Activated CD4-positive, alpha-beta T cell treated with anti-CD3 and anti-CD28 coated beads, Interleukin-10, Interleukin-2, amounts not matched to agents 100 ng/mL and 50 ng/mL, durations not matched to agents 16 hours and 8 hours (primary cell): ENCODE data around the gene MGME1.

Experiments used
- DNase-seq: peaks from one replicate; pipeline ENCODE4 v3.0.0-alpha.2; 2020

The MGME1 gene

DNA sequence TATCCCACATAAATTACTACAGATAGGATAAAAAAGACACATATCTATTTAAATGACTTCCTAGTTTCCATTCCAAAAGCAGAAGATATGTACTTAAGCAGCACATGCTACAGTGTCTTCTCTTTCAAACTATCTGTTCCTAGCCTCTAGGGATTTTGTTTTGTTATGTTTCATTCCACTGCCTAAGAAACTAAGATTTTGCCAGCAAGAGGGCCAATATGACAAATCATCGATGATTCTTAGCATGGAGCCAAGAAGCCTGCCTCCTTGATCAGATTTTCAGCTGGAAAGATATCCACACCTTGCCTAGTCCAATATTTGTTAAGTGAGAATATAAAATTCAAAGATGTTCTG, 7.3 kb upstream of the MGME1 start:
- DNase-seq, result no peak

DNA sequence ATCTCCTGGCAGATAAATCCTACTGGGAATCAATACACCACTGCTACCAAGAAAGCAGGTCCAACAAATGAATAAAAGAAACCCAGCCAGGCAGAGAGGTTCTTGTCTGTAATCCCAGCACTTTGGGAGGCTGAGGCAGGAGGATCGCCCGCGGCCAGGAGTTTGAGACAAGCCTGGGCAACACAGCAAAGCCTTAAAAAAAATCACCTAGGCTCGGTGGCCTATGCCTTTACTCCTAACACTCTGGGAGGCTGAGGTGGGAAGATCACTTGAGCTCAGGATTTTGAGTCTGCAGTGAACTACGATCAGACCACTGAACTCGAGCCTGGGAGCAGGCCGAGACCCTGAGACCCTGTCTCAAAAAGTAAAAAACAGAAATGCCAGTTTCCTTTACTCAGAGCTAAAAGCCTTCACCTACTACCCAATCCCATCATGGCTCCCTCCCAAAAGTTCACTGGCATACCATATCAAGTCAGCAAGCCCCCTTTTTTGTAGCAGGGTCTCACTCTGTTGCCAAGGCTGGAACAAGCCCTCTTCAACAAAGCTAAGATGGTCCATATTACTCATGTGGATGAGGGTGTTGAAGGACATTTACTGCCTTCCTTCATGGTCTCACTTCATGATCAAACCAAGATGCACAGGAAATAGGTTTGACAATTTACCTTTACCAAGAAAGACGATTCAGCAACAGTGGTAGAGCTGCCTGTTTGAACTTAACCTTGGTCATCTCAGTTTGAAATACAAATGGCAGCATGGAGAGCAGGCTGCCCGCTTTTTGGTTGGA, 5.5 kb upstream of the MGME1 start:
- DNase-seq, result peak; percentile 43

DNA sequence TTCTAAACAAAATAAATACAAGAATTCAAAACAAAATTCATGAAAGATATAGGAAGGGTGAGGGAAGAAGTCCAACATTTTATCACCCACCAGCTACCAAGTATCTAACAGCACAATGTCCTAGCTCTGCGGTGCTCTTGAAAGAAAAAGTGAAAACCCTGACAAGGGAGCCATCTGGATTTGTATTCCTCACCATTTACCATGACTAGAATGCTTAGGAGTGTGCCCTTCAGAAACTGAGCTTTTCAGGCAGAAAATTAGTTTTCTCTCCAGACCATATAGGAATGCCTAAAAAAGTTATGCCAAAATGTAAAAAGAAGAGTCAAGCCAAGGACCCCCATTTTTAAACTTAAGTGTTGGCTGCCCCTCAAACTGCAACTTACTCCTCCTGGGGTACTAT, 4.7 kb upstream of the MGME1 start:
- no peak for DNase-seq

DNA sequence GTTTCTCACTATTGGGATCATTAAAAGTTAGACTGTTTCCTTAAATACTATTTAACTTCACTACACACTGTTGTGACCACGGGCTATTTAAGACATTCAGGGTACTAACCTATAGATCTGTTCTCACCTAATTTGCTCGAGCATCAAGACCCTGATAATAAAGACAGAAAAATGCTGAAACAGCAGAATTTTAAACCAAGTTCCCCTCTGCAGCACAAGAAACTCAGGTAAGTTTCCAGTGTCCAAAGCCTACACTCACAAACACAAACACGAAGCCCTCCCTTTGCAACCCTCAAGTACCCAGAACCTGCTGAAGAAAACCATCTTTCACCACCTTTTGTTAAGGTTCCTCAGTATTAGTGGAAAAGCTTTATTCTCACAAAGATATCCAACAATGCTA, 4.2 kb upstream of the MGME1 start:
- DNase-seq, result no peak

DNA sequence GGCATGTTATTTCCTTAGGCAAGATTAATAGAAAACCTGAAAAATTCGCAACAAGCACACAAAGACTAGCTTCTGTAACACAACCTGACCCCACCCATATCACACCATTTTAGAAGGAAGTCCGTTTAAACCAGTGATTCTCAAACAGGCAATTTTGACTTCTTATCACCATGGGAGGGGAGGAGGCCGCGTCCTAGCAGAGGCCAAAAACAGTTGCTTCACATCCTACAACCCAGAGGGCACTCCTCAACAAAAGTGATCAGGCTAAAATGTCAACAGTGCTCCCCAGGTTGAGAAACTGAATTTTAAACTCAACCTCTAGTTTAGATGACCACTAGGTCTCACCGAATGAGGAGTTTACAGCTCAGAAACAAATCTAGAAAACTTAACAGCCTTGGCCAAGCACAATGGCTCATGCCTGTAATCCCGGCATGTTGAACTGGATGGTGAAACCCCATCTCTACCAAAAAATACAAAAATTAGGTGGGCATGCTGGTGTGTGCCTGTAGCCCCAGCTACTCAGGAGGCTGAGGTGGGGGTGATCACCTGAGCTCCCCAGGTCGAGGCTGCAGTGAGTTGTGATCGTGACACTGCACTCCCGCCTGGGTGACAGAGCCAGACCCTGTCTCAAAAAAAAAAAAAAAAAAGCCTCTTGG, 3.6 kb upstream of the MGME1 start:
- DNase-seq, result peak; percentile 37

DNA sequence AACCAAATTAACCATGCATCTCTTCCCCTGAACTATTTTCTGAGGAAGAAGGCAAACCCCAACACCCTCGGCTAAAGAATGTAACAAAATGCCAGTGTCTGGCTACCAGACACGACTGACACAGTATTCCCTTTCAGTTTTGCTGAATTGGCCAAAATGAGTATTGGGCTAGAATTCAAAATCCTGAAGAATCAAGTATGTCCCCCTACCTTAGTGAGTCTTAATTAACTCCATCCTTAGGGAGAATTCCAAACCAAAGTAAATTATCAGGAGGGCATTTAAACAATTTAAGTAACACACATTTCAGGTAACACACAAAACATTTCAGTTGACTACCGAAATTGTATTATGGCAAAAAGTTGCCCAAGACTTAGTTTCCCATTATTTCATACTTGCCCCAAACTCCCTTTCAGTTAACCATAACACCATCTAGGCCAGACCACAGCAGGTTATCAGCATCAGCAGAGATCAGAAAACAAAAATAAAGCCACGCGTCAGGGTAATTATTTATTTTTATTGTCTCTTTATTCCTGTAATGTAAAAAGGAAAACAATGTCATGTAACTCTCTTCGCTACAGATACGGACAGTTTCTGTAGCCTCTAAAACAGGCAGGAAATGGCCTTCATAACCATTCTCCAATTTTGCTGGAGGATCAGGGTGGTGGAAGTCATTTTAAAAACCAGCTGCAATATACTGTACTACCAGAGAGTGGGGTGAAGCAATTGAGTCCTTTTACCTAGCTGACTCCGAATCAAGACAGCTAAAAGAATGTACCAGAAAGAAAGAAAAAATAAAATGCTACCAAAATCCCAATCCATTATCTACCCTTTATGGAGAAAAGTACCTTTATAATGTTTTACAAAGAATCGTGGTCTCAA, 2.1 kb upstream of the MGME1 start:
- DNase-seq, result peak; percentile 62

DNA sequence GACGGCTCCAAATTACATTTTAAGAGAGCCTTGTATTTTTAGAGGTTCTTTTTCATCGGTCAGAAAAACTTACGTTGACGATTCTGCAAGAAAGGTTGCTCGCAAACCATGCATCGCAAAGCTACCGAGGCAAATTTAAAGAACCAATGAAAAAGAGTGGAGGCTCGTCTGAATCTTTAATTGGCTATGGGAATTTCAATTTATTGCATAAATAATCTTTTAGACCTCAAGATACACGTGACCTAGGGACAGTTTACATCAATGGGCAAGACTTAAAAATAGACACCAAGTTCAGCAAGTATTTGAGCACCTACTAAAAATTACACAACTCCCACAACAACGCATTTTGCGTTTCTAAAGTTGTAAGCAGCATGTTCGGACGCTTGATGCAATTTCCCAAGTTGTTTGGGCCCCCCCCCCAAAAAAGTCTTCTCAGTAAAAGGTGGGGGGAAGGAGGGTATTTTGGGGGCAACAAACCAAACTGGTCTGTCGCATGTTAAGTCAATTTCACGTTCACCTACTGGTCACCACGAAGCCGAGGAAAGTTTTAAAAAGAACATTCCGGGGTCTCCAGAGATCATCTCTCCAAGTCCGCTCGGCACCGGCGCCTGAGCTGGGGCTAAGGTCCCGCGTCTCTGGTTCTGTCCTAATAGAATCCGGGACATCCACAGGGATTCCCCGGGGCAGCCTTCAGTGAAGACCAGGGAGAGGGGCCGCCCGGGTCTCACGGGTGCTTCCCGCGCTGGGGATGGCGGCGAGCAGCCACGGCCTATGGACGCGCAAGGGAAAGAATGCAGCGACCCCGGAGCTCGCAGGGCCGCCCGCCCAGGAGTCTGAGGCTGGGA, 1.1 kb upstream of the MGME1 start:
- peak; percentile 41 for DNase-seq

DNA sequence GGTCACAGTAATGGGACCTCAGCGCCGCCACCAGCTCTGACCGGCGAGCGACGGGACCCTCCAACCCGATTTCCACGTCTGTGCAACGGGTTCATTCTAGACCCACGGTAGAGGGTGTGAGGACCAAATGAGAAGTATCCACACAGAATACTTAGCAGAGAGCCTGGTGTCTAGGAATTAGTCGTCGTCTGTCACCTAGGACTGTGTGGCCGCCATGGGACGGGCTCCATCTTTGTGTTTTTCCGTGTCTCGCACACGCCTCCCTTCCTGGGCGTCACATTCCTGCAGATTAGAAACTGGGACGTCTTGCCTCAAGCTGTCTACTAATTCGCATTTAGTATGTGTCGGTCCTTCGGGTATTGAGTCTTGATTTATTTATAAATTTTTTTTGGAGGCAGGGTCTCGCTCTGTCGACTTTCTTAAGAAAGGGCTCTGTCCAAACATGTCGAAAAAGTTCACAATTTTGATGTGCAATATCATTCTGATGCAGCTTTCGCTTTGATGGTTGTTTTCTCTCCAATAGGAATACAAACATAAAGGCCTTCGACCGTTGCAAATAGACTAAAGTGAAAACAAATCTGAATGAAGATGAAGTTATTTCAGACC, 563 bp downstream of the MGME1 start:
- DNase-seq, result peak; percentile 62

DNA sequence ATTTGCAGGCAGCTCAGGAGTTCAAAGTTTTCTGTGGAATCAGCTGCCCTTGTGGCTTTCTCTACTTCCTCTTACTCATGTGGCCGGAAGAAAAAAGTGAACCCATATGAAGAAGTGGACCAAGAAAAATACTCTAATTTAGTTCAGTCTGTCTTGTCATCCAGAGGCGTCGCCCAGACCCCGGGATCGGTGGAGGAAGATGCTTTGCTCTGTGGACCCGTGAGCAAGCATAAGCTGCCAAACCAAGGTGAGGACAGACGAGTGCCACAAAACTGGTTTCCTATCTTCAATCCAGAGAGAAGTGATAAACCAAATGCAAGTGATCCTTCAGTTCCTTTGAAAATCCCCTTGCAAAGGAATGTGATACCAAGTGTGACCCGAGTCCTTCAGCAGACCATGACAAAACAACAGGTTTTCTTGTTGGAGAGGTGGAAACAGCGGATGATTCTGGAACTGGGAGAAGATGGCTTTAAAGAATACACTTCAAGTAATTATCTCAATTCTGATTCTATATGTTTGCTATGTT, 1.1 kb downstream of the MGME1 start:
- DNase-seq, result peak; percentile 72

DNA sequence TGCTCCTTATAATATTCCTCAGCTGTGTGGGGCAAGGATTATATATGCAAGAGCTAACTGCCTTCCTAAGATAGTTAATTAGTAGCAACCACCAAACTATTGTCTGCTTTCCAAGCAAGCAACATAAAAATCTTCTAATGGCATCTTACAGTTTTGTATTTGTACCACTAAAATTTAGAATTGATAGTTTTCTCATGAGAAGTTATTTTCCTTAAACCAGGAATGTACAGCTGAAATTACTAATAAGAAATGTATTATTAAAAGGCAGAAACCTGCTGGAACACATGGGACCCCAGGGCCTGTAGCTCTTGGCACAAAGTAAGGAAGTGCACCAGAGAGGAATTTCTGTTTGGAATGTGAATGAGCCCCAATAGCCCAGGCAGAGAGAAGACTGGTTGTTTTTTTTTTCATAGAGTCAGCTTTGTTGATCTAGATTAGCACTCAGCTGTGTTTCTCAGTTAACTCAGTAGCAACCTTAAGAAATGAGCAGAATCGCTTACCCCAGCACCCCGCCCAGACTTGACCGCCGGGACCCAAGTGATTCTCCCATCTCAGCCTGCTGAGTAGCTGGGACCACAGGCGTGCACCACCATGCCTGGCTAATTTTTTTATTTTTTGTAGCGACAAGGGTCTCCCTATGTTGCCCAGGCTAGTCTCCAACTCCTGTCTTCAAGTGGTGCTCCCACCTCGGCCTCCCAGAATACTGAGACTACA, 2.6 kb downstream of the MGME1 start:
- no peak for DNase-seq

DNA sequence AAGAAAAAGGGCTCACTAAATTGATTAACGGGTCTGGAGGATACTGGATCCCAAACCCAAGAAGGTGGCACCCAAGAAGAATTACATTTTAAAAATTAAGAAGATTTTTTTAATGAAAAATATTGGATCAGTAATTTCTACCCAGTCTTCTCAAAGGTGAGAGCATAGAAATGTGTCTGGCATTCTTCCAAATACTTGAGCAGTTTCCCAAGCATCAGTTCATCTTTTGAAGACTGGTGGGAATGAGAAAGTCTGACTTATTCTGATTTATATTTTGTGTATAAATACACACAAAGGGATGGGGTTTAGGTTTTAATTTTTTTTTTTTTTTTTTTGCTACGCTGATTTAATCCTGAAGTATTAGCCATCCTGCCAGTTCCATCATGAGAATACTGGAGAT, 3.3 kb downstream of the MGME1 start:
- no peak for DNase-seq

DNA sequence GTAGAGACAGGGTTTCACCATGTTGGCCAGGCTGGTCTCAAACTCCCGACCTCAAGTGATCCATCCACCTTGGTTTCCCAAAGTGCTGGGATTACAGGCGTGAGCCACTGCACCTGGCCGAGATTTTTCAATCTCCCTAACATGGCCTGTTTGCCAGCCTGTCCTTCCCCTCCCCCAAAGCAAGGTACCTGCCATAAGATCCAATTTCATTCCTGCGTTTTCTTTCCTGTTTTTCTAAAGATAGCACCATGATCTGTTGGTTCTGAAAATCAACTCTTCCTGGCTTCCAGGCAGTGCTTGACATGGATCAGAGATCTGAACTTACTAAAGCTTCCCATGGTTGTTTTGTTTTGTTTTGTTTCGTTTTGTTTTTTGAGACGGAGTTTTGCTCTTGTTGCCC, 7.5 kb downstream of the MGME1 start:
- no peak for DNase-seq

DNA sequence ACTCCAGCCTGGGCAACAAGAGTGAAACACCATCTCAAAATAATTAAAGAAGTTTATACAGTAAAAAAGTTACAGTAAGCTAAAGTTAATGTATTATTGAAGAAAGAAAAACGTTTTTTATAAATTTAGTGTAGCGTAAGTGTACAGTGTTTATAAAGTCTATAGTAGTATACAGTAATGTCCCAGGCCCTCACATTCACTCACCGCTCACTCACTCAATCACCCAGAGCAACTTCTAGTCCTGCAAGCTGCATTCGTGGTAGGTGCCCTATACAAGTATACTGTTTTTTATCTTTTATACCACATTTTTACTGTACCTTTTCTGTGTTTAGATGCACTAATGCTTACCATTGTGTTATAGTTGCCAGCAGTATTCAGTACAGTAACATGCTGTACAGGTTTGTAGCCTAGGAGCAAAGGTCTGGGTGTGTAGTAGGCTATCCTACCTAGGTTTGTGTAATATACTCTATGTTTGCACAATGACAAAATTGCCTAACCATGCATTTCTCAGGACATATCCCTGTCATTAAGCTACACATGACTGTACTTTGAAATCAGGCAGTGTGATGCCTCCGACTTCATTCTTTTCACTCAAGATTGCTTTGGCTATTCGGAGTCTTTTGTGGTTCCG, 16.7 kb downstream of the MGME1 start:
- DNase-seq, result no peak

DNA sequence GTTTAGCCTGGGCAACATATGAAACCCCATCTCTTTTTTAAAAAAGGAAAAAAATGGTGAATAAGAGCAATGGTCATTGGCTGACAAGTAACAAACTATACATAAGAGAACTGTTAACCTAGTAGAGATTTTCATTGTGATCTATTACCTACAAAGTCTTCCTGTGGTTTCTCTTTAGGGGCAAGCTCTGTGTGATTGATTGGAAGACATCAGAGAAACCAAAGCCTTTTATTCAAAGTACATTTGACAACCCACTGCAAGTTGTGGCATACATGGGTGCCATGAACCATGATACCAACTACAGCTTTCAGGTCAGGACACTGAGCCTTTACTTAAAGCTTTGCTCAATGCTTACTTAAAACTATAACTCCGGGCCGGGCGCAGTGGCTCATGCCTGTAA, 19.2 kb downstream of the MGME1 start:
- no peak for DNase-seq

DNA sequence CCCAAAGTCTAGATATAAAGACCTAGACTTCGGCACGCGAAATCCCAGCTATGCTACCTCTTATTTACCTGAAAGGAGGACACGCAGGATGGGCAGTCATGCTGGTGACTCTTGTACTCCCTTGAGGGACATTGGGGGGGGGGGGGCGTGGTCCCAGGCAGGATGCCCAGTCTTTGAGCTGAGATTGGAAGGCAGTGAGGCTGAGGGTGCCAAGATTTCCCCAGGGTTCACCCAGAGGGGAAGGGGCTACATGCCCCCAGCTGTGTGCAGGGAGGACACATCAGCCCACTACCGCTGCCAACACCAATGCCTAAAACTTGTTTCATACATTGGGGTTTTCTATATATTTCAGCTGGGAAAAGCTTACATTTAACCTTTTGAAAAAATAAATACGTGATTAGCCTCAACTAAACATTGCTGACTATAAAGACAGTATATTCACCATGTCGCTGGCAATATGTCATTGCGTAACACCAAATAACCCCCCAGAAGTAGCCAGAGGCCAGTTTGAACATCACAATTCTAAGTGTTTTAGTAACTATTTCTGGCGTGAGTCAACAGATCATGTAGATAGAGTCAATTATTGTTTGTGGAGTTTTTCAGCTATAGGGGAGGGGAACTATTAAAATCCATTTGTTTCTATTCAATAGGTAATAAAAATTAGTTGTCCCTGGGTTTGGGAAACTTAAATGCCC, 21.6 kb downstream of the MGME1 start:
- no peak for DNase-seq

DNA sequence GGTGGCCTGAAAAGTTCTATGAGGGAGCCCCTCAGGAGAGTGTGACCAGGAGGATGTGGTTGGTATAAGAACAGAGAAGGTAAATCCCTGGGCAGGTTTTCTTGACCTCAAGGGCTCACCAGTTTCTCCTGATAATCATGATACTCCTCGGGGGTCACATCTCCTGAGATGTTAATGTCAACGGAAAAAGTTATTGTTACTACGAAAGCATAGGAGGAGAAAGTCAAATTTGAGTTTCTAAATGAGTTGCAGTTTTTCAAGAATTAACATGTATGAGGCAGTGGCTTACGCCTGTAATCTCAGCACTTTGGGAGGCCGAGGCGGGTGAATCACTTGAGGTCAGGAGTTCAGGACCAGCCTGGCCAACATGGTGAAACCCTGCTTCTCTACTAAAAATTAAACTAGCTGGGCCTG, 23.4 kb downstream of the MGME1 start:
- DNase-seq, result peak; percentile 82

DNA sequence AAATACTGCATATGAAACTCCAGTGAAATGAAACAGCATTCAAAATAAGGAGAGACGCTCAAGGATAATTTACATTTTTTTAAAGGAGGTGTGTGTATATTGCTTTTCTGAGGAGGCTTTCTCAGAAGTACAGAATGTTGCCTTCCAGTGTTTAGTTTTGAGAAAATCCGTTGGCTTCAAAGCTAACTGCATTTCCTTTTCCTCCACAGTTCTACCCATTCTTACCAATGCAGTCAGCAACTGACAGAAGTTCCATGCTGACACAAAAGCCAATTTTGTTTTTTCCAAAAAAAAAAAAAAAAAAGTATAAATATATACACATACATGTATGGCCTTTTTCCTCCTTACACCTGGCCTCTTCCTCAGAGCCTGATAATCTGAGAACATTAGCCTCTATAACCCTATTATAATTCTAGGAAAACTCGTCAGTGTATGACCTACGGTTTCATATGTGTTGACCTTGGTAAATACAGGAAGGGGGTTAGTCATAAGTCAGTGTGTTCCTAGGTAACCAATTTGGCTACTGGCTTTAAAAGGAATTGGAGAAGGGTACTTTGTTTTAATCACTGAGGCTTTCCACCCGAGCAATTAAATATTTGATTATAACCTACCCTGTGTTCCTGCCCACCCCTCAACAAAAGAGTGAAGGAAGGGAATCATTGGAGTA, 24.2 kb downstream of the MGME1 start:
- peak; percentile 55 for DNase-seq

DNA sequence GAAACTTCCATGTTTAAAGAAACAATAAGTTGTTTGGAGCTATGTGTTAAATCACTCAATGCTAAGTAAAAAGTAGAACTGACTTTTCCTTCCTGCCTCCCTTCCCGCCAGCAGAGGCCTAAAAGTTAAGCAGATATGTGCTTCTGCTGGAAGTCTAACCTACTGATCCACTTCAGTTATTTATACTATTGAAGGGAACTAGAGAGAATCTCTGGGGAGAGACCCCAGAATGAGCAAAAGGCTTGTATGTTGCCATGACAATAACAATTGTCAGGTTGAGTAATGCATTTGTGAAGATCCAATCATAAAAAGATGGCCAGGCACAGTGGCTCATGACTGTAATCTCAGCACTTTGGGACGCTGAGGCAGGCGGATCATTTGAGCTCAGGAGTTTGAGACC, 24.7 kb downstream of the MGME1 start:
- DNase-seq, result no peak

DNA sequence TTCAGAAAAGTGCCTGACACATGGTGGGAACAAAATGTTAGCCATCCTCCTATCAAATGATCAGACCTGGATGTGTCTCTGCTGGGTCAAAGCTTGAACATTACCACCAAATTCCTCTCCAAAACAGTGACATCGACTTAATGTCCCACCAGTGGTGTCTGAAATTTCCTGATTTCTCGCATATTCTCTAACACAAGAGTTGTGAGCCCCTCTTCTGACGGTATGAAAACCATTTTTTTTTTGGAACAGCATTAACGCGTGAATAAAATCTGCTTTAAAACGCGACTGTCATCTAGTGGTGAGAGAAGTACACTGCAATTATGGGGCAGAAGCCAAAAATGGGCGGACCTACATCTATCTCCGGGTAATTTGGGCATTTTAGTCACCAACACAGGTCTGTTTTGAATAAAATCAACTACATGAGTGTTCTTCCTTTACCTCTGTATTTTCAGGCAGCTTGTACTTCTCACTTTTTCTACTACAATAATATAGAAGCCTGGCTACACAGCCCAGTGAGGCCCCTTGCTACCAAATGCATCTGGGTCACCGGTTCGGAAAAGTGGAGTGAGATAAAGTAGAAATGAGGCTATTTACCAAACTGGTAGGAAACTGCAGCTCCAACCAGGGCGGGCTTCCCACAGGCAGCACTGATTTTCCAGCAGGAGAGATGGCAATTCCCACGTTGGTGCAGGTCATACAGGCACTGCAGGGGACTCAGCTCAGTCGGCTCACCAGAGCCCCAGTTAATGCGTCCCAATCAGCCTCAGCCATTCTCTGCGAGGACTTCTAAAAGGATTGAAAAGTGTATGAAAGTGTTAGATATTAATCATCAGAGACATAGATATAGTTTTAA, 27.4 kb downstream of the MGME1 start:
- DNase-seq, result peak; percentile 64
